Fibroblast of mammary gland (primary cell): ENCODE data around the gene MBD2.

Experiments
- DNase-seq: peaks from one replicate; pipeline ENCODE4 v3.0.0-alpha.2; 2010; ENCODE audit warnings: low read depth
- H3K4me3 ChIP-seq: 2 replicates; pipeline ENCODE4 v1.5.1; 2011; ENCODE audit warnings: low read depth, mild to moderate bottlenecking, low read length, moderate library complexity; ENCODE audit not compliant: control insufficient read depth
- CTCF ChIP-seq: conservative IDR thresholded peaks from 2 replicates; pipeline ENCODE4 v1.5.1; 2011; ENCODE audit warnings: low read depth, low read length, inconsistent platforms; ENCODE audit not compliant: control insufficient read depth, insufficient read depth

Gene MBD2

DNA sequence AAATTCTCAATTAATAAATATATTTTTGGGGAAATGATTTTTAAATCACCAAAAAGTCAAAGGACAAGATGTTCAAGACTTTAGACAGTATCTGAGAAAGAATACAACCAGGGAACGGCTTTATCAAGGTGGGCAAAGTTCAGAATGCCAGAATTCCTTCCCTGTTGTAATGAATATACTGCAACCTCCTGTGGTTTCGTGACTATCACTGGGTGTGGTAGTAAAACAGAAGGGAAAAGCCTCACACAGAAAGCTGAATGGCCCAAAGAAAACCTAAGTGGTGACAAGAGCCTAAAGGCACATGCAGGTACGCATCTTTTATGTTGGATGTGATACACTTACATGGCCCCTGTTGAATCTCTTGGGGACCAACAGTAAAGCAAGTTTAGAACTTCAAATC lies 37.1 kb downstream of the MBD2 start:
- no peak for DNase-seq
- H3K4me3 ChIP-seq = no peak overlapping the region
- TF ChIP-seq CTCF = no peak

DNA sequence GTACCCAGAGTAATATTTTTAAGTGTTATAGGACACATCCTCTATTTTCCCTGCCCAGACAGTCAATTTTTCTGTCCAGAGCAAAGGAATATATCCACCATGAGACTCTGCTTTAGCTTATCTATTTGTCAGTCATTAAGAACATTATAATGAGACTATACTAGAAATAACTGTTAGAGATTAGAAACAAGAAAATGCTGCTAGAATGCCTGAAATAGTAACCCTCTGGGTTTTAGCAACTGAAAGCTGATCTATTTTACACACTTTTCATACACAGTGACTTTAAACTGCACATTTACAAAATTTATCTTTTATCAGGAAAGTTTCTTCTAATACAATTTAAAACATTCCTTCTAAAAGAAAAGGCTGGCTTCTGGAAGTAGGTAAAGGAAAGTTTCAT lies 39.6 kb downstream of the MBD2 start:
- TF ChIP-seq CTCF = no peak
- no peak for DNase-seq
- no peak overlapping the region for H3K4me3 ChIP-seq

DNA sequence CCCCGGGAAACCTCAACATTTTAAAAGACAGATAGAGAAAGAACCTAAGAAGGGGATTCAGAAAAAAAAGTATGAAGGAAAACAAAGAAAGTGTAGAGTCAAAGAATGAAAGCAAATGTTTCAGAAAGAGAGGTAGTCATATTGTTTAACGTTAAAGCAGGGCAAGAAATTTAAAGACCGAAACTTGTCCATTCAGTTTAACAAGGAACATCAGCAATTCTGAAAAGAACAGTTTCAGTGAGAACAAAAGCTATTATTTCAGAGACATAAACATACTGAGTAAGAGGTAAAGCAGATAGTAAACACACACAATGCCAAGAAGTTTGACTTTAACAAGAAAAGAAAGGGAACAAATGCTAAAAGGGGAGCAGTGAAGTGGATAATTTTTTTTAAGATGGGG lies 41.1 kb downstream of the MBD2 start:
- TF ChIP-seq CTCF = no peak
- DNase-seq = no peak
- no peak overlapping the region for H3K4me3 ChIP-seq

DNA sequence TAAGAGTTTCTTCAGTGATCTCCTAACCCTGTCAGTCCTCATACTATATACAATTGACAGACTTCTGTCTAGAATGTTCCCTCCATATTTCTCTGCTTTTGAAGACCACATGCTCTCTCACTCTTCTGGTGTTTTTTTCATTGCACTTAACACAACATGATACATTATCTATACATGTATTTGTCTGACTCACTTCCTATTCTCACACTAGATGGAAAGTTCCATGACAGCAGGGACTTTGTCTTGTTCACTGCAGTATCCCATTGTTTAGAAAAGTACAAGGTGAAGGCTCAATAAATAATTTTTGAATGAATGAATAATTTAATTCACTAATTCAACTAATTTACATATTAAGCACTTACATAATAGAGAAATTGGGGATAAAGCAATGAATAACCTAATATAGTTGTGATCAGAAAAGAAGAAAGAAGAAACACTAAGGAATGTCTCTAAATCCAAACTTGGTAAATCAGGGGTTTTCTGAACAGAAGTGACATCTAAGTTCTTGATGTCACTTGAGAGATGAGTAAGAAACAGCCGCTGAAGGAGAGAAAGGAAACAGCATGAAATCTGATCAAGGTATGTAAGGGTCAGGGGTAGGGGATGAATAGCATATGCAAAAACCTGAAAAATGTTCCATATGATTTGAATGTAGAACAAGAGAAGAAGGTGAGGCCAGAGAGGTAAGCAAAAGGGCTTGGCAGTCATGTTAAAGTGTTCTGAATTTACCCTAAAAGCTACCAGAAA lies 42.4 kb downstream of the MBD2 start:
- no peak for TF ChIP-seq CTCF
- DNase-seq = peak; percentile 23
- no peak overlapping the region for H3K4me3 ChIP-seq

DNA sequence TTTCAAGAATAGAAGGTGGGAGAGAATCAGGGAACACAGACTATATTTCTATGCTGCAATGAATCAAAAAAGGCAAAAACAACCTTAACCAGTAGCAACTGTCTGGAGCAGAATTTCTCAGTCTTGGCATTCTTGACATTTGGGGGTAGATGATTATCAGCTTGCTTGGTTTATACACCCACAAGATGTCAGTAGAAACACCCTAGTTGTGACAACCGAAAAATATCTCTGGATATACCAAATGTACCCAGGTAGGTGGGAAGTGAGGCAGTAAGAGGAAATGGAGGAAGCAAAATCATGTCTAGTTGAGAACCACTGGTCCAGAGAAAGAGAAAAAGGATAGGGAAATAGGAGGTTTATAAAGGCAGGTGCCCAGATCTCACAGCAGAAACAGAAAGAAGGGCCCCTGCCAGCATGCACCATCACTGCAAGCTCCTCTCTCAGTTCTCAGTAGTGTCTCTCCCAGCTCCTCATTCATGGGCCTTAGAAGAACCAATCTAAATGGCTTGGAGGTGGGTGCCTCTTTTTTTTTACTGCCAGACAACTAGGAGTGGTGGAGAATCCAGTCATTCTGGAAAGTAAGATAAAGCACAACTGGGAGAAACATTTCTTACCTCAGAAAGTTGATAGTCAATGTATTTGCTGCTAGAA lies 50.4 kb downstream of the MBD2 start:
- no peak for DNase-seq
- TF ChIP-seq CTCF = no peak
- no peak overlapping the region for H3K4me3 ChIP-seq

- no peak for TF ChIP-seq CTCF
- no peak overlapping the region for H3K4me3 ChIP-seq
- DNase-seq = no peak
Measured at GRCh38 chr18:54173250-54173649, 51.2 kb downstream of the MBD2 start.
